ENCODE results near the gene ADCY4.

Gene ADCY4

GRCh38 chr14:24339284-24340151 is 4.6 kb upstream of the ADCY4 start, which contains the start of gene RIPK3:
Gene RIPK3, minus strand, starts transcription at chr14:24339991. Its CDS starts 165 bp downstream, at chr14:24339826.
- H3K27ac ChIP-seq (ENCODE audit: insufficient read depth, low read depth, low read length, poor library complexity, severe bottlenecking) = no peak within 1 kb of the TSS
- no peaks in the 10 kb centered on the region for H3K36me3 ChIP-seq (ENCODE audit: control insufficient read depth, insufficient read depth, low read length)
- peaks cover 92% of the 10 kb centered on the region for H3K27me3 ChIP-seq (ENCODE audit: control insufficient read depth, insufficient read depth, low read length, poor library complexity, severe bottlenecking)
- 8 to 9% methylated on average over 50 to 51 of the region's 51 CpGs for WGBS, 2 experiments
- H3K4me3 ChIP-seq (ENCODE audit: insufficient read depth, low read depth, low read length) = peak within 1 kb of the TSS; percentile 22
- H3K4me1 ChIP-seq (ENCODE audit: control insufficient read depth, insufficient read depth, low read length) = peaks cover 11% of the 10 kb centered on the region
- H3K9me3 ChIP-seq (ENCODE audit: control insufficient read depth, low read length) = no peaks in the 10 kb centered on the region

- no peaks in the 10 kb centered on the region for H3K36me3 ChIP-seq (ENCODE audit: control insufficient read depth, insufficient read depth, low read length)
- peaks cover 15% of the 10 kb centered on the region for H3K4me1 ChIP-seq (ENCODE audit: control insufficient read depth, insufficient read depth, low read length)
- no peak overlapping the region for H3K4me3 ChIP-seq (ENCODE audit: insufficient read depth, low read depth, low read length)
- H3K27ac ChIP-seq (ENCODE audit: insufficient read depth, low read depth, low read length, poor library complexity, severe bottlenecking) = no peak overlapping the region
- H3K27me3 ChIP-seq (ENCODE audit: control insufficient read depth, insufficient read depth, low read length, poor library complexity, severe bottlenecking) = peaks cover 95% of the 10 kb centered on the region
- no peaks in the 10 kb centered on the region for H3K9me3 ChIP-seq (ENCODE audit: control insufficient read depth, low read length)
- WGBS, 2 experiments = 78 to 79% methylated on average over 14 of the region's 14 CpGs
These were observed 4.0 kb upstream of the ADCY4 start for GRCh38 chr14:24338843-24339242.

GRCh38 chr14:24337824-24338175 is 2.9 kb upstream of the ADCY4 start:
- H3K27me3 ChIP-seq (ENCODE audit: control insufficient read depth, insufficient read depth, low read length, poor library complexity, severe bottlenecking) = peaks cover 98% of the 10 kb centered on the region
- H3K4me1 ChIP-seq (ENCODE audit: control insufficient read depth, insufficient read depth, low read length) = peaks cover 16% of the 10 kb centered on the region
- H3K27ac ChIP-seq (ENCODE audit: insufficient read depth, low read depth, low read length, poor library complexity, severe bottlenecking) = no peak overlapping the region
- H3K9me3 ChIP-seq (ENCODE audit: control insufficient read depth, low read length) = no peaks in the 10 kb centered on the region
- H3K4me3 ChIP-seq (ENCODE audit: insufficient read depth, low read depth, low read length) = no peak overlapping the region
- 87 to 89% methylated on average over 8 of the region's 8 CpGs for WGBS, 2 experiments
- no peaks in the 10 kb centered on the region for H3K36me3 ChIP-seq (ENCODE audit: control insufficient read depth, insufficient read depth, low read length)

DNA sequence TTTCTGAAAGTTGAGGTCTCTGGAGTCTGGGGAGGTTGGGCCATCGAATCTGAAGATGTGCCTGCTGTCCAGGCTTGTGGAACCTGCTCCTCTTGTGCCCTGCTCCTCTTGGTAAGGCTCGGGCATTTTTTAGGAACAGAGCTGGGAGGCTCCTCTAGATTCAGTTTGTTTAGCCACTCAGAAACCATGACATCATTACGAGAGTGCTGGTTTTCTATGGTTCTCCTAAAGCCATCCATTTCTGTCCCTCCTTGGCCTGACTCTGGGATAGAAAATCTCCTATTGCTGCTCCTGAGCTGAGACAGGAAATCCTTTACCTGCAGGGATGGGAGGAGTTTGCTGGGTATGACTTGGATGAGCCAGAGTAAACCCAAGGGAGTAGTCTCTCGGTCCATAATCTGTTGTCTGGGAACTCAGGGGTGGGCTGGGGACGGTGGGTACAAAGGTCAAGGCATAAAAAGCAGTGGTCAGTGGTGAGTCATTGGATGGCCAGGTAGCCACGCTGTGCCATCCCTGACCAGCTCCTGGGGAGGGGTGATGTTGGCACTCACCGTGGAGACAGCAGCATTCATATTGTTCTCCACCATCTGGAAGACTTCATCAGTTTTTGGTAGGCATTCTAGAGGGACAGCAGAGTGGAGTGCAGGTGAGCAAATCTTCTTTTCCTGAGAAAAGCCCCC is 2.4 kb upstream of the ADCY4 start:
- H3K4me3 ChIP-seq (ENCODE audit: insufficient read depth, low read depth, low read length) = no peak overlapping the region
- peaks cover 100% of the 10 kb centered on the region for H3K27me3 ChIP-seq (ENCODE audit: control insufficient read depth, insufficient read depth, low read length, poor library complexity, severe bottlenecking)
- WGBS, 2 experiments = 84 to 85% methylated on average over 7 of the region's 7 CpGs
- H3K9me3 ChIP-seq (ENCODE audit: control insufficient read depth, low read length) = no peaks in the 10 kb centered on the region
- no peak overlapping the region for H3K27ac ChIP-seq (ENCODE audit: insufficient read depth, low read depth, low read length, poor library complexity, severe bottlenecking)
- no peaks in the 10 kb centered on the region for H3K36me3 ChIP-seq (ENCODE audit: control insufficient read depth, insufficient read depth, low read length)
- H3K4me1 ChIP-seq (ENCODE audit: control insufficient read depth, insufficient read depth, low read length) = peaks cover 21% of the 10 kb centered on the region

- Histone ChIP-seq H3K4me1 (ENCODE audit: control insufficient read depth, insufficient read depth, low read length) (peaks cover 21% of the 10 kb centered on the region), H3K36me3 (ENCODE audit: control insufficient read depth, insufficient read depth, low read length) (no peaks in the 10 kb centered on the region), H3K9me3 (ENCODE audit: control insufficient read depth, low read length) (no peaks in the 10 kb centered on the region), H3K27ac (ENCODE audit: insufficient read depth, low read depth, low read length, poor library complexity, severe bottlenecking) (no peak overlapping the region), H3K27me3 (ENCODE audit: control insufficient read depth, insufficient read depth, low read length, poor library complexity, severe bottlenecking) (peaks cover 100% of the 10 kb centered on the region), H3K4me3 (ENCODE audit: insufficient read depth, low read depth, low read length) (no peak overlapping the region)
- WGBS, 2 experiments = 67 to 72% methylated on average over 12 of the region's 12 CpGs
These were observed 745 bp upstream of the ADCY4 start for GRCh38 chr14:24335461-24336171.

DNA sequence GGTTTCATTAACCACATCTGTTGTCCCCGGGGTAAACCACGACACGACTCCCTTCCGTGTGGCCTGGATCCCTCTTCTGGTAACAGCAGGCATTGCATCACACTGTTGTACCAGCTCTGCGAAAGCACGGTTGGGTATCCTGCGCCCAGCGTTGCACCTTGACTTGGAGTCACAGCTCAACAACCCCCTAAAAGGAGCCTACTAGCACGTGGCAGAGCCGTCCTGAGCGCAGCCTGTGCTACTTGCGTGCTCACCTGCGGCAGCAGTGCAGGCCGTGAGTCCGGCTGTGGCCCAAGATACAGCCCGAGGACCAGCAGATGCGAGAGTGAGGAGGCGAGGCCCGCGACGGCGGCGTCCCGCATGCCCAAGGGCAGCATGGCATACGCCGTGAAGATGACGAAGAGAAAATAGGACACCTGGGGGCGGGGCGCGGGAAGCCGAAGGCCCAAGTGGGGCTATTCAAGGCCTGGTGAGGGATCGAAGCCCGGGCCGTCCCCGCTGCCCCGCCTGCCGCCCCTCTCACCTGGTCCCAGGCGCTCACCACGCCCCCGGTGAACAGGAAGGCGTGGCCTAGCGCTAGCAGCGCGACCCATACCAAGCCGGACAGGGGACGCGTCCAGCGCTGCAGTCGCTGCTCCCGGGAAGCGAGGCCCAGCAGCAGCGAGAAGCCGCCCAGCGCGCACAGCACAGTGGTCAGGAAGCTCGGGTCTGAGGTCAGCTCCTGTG is 2.4 kb downstream of the ADCY4 start:
- peak overlapping the region; percentile 12 for H3K4me3 ChIP-seq (ENCODE audit: insufficient read depth, low read depth, low read length)
- WGBS, 2 experiments = 4% methylated on average over 56 of the region's 56 CpGs
- peaks cover 21% of the 10 kb centered on the region for H3K4me1 ChIP-seq (ENCODE audit: control insufficient read depth, insufficient read depth, low read length)
- H3K36me3 ChIP-seq (ENCODE audit: control insufficient read depth, insufficient read depth, low read length) = no peaks in the 10 kb centered on the region
- no peaks in the 10 kb centered on the region for H3K9me3 ChIP-seq (ENCODE audit: control insufficient read depth, low read length)
- H3K27ac ChIP-seq (ENCODE audit: insufficient read depth, low read depth, low read length, poor library complexity, severe bottlenecking) = no peak overlapping the region
- H3K27me3 ChIP-seq (ENCODE audit: control insufficient read depth, insufficient read depth, low read length, poor library complexity, severe bottlenecking) = peaks cover 83% of the 10 kb centered on the region

- Histone ChIP-seq H3K4me3 (ENCODE audit: insufficient read depth, low read depth, low read length) (no peak overlapping the region), H3K27me3 (ENCODE audit: control insufficient read depth, insufficient read depth, low read length, poor library complexity, severe bottlenecking) (peaks cover 76% of the 10 kb centered on the region), H3K27ac (ENCODE audit: insufficient read depth, low read depth, low read length, poor library complexity, severe bottlenecking) (no peak overlapping the region), H3K9me3 (ENCODE audit: control insufficient read depth, low read length) (no peaks in the 10 kb centered on the region), H3K36me3 (ENCODE audit: control insufficient read depth, insufficient read depth, low read length) (no peaks in the 10 kb centered on the region), H3K4me1 (ENCODE audit: control insufficient read depth, insufficient read depth, low read length) (peaks cover 21% of the 10 kb centered on the region)
- WGBS, 2 experiments = 77 to 78% methylated on average over 26 of the region's 26 CpGs
These were observed 3.1 kb downstream of the ADCY4 start for GRCh38 chr14:24331731-24332267.

DNA sequence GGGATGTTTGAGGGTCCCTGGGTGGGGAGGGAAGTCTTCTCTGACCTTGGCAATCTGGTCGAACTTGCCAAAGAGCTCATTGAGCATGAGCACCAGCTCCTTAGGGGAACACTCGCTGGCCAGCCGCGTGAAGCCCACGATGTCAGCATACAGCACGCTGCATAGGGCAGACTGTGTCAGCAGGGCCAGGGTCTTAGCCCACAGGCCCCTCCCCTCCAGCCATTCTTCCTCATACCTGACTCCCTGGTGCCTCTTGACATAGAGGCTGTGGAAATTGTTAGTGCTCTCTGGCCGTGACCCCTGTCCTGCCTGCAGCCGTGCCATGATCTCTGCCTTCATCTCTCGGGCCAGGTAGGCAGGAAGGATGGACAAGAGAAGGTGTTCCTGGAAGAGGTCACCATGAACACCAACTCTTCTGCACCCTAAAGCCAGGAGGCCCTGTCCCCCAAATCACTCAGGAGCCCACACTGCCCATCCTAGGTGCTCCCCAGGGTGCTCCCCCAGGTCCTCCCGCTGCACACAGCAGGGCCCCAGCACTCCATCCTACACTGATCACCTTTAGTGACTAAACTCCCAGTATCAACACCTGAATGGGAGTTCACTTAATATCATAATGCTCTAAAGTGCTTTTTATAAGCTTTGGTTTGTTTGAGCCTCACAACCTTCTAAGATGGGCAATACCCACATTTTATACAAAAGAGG is 3.7 kb downstream of the ADCY4 start:
- peaks cover 21% of the 10 kb centered on the region for H3K4me1 ChIP-seq (ENCODE audit: control insufficient read depth, insufficient read depth, low read length)
- WGBS, 2 experiments = 89 to 90% methylated on average over 10 of the region's 10 CpGs
- no peaks in the 10 kb centered on the region for H3K9me3 ChIP-seq (ENCODE audit: control insufficient read depth, low read length)
- H3K27ac ChIP-seq (ENCODE audit: insufficient read depth, low read depth, low read length, poor library complexity, severe bottlenecking) = no peak overlapping the region
- H3K27me3 ChIP-seq (ENCODE audit: control insufficient read depth, insufficient read depth, low read length, poor library complexity, severe bottlenecking) = peaks cover 70% of the 10 kb centered on the region
- H3K4me3 ChIP-seq (ENCODE audit: insufficient read depth, low read depth, low read length) = no peak overlapping the region
- H3K36me3 ChIP-seq (ENCODE audit: control insufficient read depth, insufficient read depth, low read length) = no peaks in the 10 kb centered on the region

DNA sequence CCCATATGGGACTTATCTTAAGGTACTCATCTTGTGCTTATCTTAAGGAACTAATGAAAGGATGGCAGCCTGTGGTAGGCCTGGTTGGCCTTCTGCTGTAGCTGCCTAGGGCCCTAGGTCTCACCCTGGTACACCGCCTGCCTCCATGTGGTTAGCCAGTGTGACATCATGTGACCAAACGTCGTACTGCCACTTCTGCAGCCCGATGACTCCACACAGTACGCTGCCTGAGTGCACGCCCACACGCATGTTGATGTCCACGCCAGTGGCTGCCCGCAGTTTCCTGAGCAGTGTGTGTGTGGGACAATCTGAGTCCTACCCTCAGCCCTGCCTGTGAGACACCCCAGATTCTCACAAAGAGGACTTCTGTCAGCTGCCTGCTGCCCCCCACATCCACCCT is 5.1 kb downstream of the ADCY4 start:
- no peak overlapping the region for H3K27ac ChIP-seq (ENCODE audit: insufficient read depth, low read depth, low read length, poor library complexity, severe bottlenecking)
- peaks cover 12% of the 10 kb centered on the region for H3K4me1 ChIP-seq (ENCODE audit: control insufficient read depth, insufficient read depth, low read length)
- no peaks in the 10 kb centered on the region for H3K36me3 ChIP-seq (ENCODE audit: control insufficient read depth, insufficient read depth, low read length)
- 87 to 90% methylated on average over 9 of the region's 9 CpGs for WGBS, 2 experiments
- H3K4me3 ChIP-seq (ENCODE audit: insufficient read depth, low read depth, low read length) = no peak overlapping the region
- H3K9me3 ChIP-seq (ENCODE audit: control insufficient read depth, low read length) = no peaks in the 10 kb centered on the region
- peaks cover 56% of the 10 kb centered on the region for H3K27me3 ChIP-seq (ENCODE audit: control insufficient read depth, insufficient read depth, low read length, poor library complexity, severe bottlenecking)
